GM19372 (cell line): ENCODE data around the gene CNTNAP2.

Experiments
- ATAC-seq: cut with Tn5 transposase; IDR thresholded peaks from one replicate; pipeline ENCODE4 v1.9.1; 2021; ENCODE audit warnings: mild to moderate bottlenecking, low read depth, moderate library complexity; ENCODE audit not compliant: unreplicated experiment

Gene CNTNAP2

GRCh38 chr7:147412782-147413556, 1296.4 kb downstream of the CNTNAP2 start:
- ATAC-seq: no peak

- ATAC-seq: no peak
Observed at GRCh38 chr7:147413557-147413870, 1296.9 kb downstream of the CNTNAP2 start.

DNA sequence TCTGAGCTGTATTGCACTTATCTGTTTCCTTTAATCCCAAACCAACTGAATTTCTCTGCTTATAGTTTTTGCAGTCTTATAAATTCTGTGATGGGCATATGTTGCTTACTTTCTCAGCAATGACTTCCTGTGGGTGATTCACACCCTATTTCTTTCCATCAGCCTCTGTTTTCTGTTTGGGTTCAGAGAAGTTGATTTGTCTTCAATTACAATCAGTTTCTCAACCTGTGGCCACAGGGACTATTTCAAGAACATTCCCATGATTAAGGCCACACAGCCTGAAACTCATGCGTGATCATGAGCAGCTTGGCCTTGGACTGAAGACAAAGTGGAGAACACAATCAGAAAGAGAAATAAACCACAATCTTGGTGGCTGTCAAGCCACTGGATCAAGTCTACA, 1299.4 kb downstream of the CNTNAP2 start:
- no peak for ATAC-seq

- no peak for ATAC-seq
Observed at GRCh38 chr7:147418966-147419365, 1302.4 kb downstream of the CNTNAP2 start.

DNA sequence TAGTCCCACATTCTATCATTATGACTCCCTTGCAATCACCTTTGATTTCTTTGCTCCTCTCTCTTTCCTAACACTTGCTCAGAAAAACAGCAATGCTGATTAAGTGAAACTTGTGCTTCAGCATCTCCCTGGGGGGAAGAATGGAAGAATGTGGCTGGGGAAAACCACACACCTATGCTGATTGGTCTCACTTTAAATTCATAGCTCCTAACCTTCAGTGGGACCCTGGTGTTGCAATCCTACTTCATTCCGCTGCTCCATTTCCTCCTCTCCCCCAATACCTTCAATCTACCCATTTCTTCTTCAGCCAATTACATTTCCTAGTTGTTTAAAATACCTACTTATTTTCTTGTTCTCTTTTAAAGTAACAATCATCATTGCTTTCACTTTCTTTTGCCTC, 1307.3 kb downstream of the CNTNAP2 start:
- ATAC-seq: no peak

- ATAC-seq: no peak
Observed at GRCh38 chr7:147428075-147428474, 1311.5 kb downstream of the CNTNAP2 start.

DNA sequence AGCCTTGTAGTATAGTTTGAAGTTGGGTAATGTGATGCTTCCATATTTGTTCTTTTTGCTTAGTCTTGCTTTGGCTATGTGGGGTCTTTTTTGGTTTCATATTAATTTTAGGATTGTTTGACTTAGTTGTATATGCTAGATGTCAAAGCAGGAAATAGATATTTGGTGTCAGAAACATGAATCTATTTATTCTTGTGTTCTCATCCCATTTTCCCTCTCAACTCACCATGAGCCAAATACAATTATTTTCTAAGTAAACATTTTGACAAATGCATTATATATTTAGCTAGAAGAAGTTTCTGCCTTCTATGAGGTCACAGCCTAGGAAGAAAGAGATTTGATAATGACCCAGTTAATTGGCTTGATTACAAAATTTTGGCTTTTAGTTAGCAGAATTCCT, 1313.4 kb downstream of the CNTNAP2 start:
- no peak for ATAC-seq

GRCh38 chr7:147432079-147432478, 1315.5 kb downstream of the CNTNAP2 start:
- ATAC-seq: no peak

DNA sequence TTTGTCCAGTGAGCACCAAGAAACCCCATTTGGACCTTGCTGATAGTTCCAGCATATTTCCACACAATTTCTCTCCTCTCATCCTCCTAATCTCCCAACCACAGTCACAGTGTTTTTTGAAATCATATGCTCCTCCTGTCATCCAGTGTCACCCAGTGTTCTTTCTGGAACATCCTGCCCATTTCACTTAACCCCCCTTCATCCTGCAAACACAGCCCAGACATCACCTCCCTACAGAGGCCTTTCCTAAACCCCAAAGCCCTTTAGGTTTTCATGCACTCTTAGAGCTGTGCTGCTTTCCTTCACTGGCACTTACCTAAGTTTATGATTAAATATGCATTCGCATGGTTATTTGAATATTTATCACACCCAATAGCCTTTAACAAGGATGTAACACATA, 1316.0 kb downstream of the CNTNAP2 start:
- ATAC-seq: no peak

GRCh38 chr7:147436718-147437117, 1320.1 kb downstream of the CNTNAP2 start:
- no peak for ATAC-seq

DNA sequence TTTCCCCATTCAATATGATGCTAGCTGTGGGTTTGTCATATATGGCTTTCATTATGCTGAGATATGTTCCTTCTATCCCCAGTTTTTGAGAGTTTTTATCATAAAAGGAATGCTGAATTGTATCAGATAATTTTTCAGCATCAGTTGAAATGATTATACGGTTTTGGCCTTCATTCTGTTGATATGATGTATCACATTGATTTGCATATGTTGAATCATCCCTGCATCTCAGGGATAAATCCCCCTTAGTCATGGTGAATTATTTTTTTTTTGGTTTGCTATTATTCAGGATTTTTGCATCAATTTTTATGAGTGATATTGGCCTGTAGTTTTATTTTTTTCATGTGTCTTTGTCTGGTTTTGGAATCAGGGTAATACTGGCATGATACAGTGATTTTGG, 1321.6 kb downstream of the CNTNAP2 start:
- ATAC-seq: no peak

- ATAC-seq: no peak
Observed at GRCh38 chr7:147443942-147444341, 1327.3 kb downstream of the CNTNAP2 start.

DNA sequence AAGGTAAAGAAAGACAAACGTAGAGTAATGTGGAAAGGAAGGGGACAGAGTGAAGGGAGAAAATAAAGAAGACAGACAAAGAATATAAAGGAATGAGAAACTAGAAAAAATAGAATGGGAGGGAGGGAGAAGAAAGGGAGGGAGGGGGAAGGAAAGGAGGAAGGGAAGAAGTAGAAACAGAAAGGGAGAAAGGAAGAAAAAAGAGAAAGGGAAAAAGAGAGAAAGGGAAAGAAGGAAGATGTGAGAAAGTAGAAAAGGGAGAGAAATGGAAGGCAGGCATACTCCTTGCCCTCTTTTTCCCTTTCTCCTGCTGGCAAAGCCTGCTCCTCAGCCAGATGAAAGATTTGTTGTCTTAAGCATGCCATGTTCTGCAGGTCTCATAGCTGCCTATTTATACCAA, 1336.2 kb downstream of the CNTNAP2 start:
- ATAC-seq: no peak

DNA sequence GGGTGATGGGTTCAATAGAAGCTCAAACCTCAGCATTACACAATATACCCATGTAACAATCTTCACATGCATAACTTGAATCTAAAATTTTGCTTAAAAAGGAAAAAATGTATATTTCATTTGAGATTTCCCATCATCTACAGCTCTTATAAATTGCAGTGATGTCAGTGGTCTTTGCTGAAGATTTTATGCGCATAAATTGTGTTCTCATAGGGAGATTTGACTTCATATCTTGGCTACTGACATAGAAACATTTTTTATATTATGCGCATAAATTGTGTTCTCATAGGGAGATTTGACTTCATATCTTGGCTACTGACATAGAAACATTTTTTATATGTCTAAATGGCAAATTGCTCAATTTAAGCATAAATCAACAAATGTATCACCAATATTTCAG, 1348.6 kb downstream of the CNTNAP2 start:
- ATAC-seq: no peak

GRCh38 chr7:147472556-147472955, 1356.0 kb downstream of the CNTNAP2 start:
- no peak for ATAC-seq

DNA sequence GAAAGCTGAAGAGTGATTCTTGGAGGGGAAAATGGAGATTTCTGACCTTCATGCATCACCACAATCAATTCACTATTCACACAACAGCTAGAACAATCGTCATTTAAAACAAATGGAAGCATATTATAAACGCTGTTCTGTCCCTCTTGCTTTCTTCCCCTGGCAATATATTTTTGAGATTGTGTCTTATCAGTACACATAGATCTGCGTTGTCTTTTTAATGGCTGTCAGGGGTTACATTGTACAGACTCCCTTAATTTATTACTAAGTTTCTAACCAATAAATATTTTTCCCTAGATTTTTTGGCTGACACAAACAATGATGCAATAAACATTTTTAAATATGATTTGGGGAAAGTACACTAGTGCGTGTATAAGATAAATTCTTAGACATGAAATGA, 1358.3 kb downstream of the CNTNAP2 start:
- ATAC-seq: no peak

- ATAC-seq: no peak
Observed at GRCh38 chr7:147477526-147477925, 1360.9 kb downstream of the CNTNAP2 start.

GRCh38 chr7:147478796-147479195, 1362.2 kb downstream of the CNTNAP2 start:
- no peak for ATAC-seq

DNA sequence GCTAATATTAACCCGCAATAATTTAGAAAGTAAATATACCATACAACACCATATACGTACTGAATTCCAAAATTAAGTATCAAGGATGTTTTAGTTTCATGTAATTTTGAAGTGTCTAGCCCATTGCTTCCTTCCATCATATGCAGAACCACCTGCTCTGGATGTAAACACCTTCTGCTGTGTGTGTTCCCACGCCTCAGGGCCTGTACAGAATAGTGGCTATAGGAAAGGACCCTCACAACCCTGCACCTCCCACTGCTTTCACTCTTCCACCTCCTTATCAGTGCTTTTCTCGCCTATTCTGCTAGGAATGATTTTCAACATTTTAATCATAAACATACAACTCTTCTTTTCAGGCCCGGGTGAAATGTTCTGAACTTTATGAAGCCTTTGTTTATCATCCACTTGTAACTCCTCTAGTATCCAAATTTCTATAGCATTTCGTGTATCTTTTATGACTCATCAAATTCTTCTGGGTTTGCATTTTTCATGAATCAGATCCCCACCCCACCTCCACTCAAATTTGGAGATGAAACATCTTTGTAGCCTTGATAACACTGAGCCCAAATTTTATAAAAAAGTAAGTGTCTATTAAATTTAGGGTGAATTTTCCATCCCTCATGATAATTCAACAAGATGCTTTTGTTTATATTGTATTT, 1367.2 kb downstream of the CNTNAP2 start:
- no peak for ATAC-seq

DNA sequence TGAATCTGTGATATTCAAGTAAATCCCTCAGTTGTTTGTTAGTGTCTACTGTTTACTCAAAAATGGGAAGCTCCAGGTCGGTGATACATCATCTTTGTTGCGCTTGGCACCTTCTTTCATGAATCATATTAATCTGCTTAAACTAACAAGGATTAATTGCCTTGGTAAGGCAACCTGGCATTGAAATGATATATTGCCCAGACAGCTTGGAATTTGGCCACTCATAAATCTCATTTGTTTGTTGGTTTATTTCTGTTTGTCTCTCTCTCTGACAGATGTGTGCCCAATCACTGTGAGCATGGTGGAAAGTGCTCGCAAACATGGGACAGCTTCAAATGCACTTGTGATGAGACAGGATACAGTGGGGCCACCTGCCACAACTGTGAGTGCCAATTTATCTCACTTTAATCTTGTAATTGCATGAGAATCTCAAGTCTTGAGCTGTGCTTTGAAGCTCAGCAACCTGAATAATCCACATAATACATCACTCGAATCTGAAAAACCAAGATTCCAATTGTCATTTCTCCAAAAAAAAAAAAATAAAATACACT, 1369.1 kb downstream of the CNTNAP2 start:
- no peak for ATAC-seq

DNA sequence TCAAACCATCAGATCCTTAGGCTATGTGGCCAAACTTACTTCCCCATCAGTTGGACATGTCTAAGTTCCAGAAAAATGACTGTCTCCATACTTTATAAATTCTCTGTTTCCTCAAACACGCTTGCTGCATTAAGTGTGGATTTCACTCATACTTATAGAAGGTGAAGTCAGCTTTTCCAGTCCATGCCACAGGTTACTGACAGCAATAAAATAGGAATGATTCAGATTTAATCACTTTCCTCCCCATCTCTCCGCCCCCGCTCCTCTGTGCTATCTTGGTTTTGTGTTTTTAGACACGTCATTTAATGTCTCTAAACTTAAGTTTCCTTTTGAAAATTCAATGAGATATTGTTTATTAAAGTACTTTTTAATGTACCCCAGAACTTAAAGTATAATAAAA, 1376.0 kb downstream of the CNTNAP2 start:
- ATAC-seq: no peak

DNA sequence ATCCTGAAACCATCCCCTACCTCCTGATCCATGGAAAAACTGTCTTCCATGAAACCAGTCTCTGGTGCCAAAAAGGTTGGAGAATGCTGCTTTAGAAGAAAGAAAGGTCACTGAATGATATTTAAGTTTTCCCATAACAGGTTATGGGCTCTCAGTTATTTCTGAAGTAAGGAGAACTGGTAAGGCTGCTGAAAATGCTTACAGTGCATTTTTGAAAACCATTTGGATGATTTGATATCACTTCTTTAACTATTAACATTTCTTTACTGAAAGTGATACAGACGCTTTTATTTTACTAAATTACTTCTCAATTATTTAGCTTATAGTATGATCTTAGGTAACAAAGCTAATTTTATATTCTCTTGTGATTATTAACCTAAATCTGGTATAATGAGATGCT, 1379.6 kb downstream of the CNTNAP2 start:
- no peak for ATAC-seq
